PC-3 (cell line): ENCODE results near the gene VWA3B. TPM values are rescaled to one million over a fixed set of nuclear protein-coding genes. Genes with fewer than 3 reads are reported as not detected.
A peak's percentile ranks its signal among the peaks of the same experiment; 100 is the strongest.

Experiments used
- ATAC-seq: fragments of 200-7000 bp; cut with Tn5 transposase; 2 replicates; pipeline ENCODE4 v1.9.1; 2020; ENCODE audit warnings: mild to moderate bottlenecking, moderate library complexity
- BruUV-seq: library from RNA; stranded (reverse); fragments of 400-500 nt; replicated peaks from 2 replicates; lab custom pipeline; 2021; lab: Mats Ljungman, UMichigan
- CTCF ChIA-PET: fragments of 300-600 bp; sonication (Branson Sonifier 250); formaldehyde crosslinking; loops from one replicate; lab custom pipeline; 2022; ENCODE audit warnings: antibody characterized with exemption; lab: Charles Lee
- POLR2A ChIA-PET: fragments of 300-600 bp; sonication (Branson Sonifier 250); formaldehyde crosslinking; loops from one replicate; lab custom pipeline; 2022; ENCODE audit warnings: antibody characterized with exemption; ENCODE audit not compliant: unreplicated experiment; lab: Charles Lee
- DNase-seq: peaks from one replicate; pipeline ENCODE4 v3.0.0-alpha.2; 2015
- H2AFZ ChIP-seq: fragments of 300-600 bp; sonication (generic); 2 replicates; pipeline ENCODE4 v1.6.0; 2016; ENCODE audit warnings: antibody characterized with exemption, low read length
- H3F3A ChIP-seq: fragments of 300-600 bp; sonication (generic); one replicate; pipeline ENCODE4 v1.6.0; 2017; ENCODE audit warnings: antibody characterized with exemption, low read length, control low read depth, mild to moderate bottlenecking; ENCODE audit not compliant: unreplicated experiment
- H3K27ac ChIP-seq: fragments of 300-600 bp; sonication (generic); 2 replicates; pipeline ENCODE4 v1.5.1; 2016; ENCODE audit warnings: mild to moderate bottlenecking, low read length
- H3K27me3 ChIP-seq: fragments of 300-600 bp; sonication (generic); 2 replicates; pipeline ENCODE4 v1.6.1; 2016; ENCODE audit warnings: low read length, mixed read lengths
- H3K36me3 ChIP-seq: fragments of 300-600 bp; sonication (generic); 2 replicates; pipeline ENCODE4 v1.6.1; 2016; ENCODE audit warnings: low read depth, mixed run types, low read length, mixed read lengths
- H3K4me1 ChIP-seq: fragments of 300-600 bp; sonication (generic); 2 replicates; pipeline ENCODE4 v1.5.1; 2016; ENCODE audit warnings: low read length; ENCODE audit not compliant: insufficient read depth
- H3K4me2 ChIP-seq: fragments of 300-600 bp; sonication (generic); 2 replicates; pipeline ENCODE4 v1.6.0; 2016; ENCODE audit warnings: low read length
- H3K4me3 ChIP-seq: fragments of 300-600 bp; sonication (generic); 2 replicates; pipeline ENCODE4 v1.5.1; 2016; ENCODE audit warnings: mild to moderate bottlenecking, low read length, mixed read lengths
- H3K79me2 ChIP-seq: fragments of 300-600 bp; sonication (generic); 2 replicates; pipeline ENCODE4 v1.6.1; 2017; ENCODE audit warnings: low read length, mixed read lengths
- H3K9ac ChIP-seq: fragments of 300-600 bp; sonication (generic); 2 replicates; pipeline ENCODE4 v1.6.0; 2016; ENCODE audit warnings: mild to moderate bottlenecking, low read length
- H3K9me2 ChIP-seq: fragments of 300-600 bp; sonication (generic); replicated peaks from 2 replicates; pipeline ENCODE4 v1.6.1; 2016; ENCODE audit warnings: mixed run types, low read length, mixed read lengths
- H3K9me3 ChIP-seq: fragments of 300-600 bp; sonication (generic); 2 replicates; pipeline ENCODE4 v1.6.1; 2016; ENCODE audit warnings: low read length, mixed read lengths
- H4K20me1 ChIP-seq: fragments of 300-600 bp; sonication (generic); 2 replicates; pipeline ENCODE4 v1.6.1; 2016; ENCODE audit warnings: low read length, mixed read lengths
- CTCF ChIP-seq: fragments of 300-600 bp; sonication (generic); conservative IDR thresholded peaks from 2 replicates; pipeline ENCODE4 v1.5.1; 2017; ENCODE audit warnings: antibody characterized with exemption, low read depth, mild to moderate bottlenecking, low read length
- EZH2 ChIP-seq: fragments of 300-600 bp; sonication (generic); IDR thresholded peaks from one replicate; pipeline ENCODE4 v1.6.1; 2017; ENCODE audit warnings: antibody characterized with exemption, mild to moderate bottlenecking, low read length; ENCODE audit not compliant: unreplicated experiment
- EZH2phosphoT487 ChIP-seq: fragments of 300-600 bp; sonication (generic); IDR thresholded peaks from 2 replicates; pipeline ENCODE4 v1.6.1; 2018; ENCODE audit warnings: mild to moderate bottlenecking, antibody characterized with exemption, low read length, borderline replicate concordance
- intact Hi-C: fragments of 100-400 bp; cut with micrococcal nuclease; formaldehyde crosslinking; loops from 2 replicates; pipeline ENCODE4 v1.9.0; 2023
- total RNA-seq: library from RNA; depleted of rRNA; stranded (reverse); fragments of >200 nt; gene quantifications from 2 replicates; pipeline ENCODE4 v1.2.3, GENCODE V29; 2014

The VWA3B gene
- total RNA-seq, 1 experiment from 2014 or later = not detected

GRCh38 chr2:98087447-98088020 is 567 bp downstream of the VWA3B start:
- Histone ChIP-seq H3K9me2 (no peaks in the 10 kb centered on the region), H3F3A (no peaks in the 10 kb centered on the region), H3K79me2 (no peaks in the 10 kb centered on the region), H3K27ac (no peak overlapping the region), H3K4me2 (peak overlapping the region; percentile 82), H2AFZ (peak overlapping the region; percentile 86), H3K27me3 (no peaks in the 10 kb centered on the region), H3K9ac (no peak overlapping the region), H4K20me1 (no peaks in the 10 kb centered on the region), H3K36me3 (no peaks in the 10 kb centered on the region), H3K9me3 (no peaks in the 10 kb centered on the region), H3K4me3 (peak overlapping the region; percentile 70), H3K4me1 (peaks cover 9% of the 10 kb centered on the region; the same call in 1 of the 2 replicates)
- BruUV-seq = TSS peak; percentile 60
- no peak for DNase-seq
- ATAC-seq = no peak
- POLR2A ChIA-PET = interaction anchor here (0.6 kb wide), 1 partner anchor 356 kb away, joined by 18 read pairs; no protein-coding TSS in a partner anchor
- intact Hi-C loops = loop anchor here (10.0 kb wide), 1 partner anchor 93 kb away; the partner anchor contains the start of gene TMEM131
- TF ChIP-seq EZH2phosphoT487 = no peak
- TF ChIP-seq EZH2 = no peak
- no peak for TF ChIP-seq CTCF
- CTCF ChIA-PET = no interaction called here

- CTCF ChIA-PET = no interaction called here
- POLR2A ChIA-PET = interaction anchor here (0.6 to 0.7 kb wide), 2 partner anchors 99 to 355 kb away, joined by 3 to 18 read pairs; no protein-coding TSS in a partner anchor
- BruUV-seq = no TSS peak
- no peak overlapping the region for H3K9ac ChIP-seq
- H3K36me3 ChIP-seq = no peaks in the 10 kb centered on the region
- no peaks in the 10 kb centered on the region for H3K27me3 ChIP-seq
- no peak overlapping the region for H3K4me3 ChIP-seq
- no peak for DNase-seq
- H3K9me3 ChIP-seq = no peaks in the 10 kb centered on the region
- no peaks in the 10 kb centered on the region for H4K20me1 ChIP-seq
- peaks cover 9% of the 10 kb centered on the region; the same call in 1 of the 2 replicates for H3K4me1 ChIP-seq
- no peak for TF ChIP-seq EZH2
- no peak for TF ChIP-seq CTCF
- no peak for TF ChIP-seq EZH2phosphoT487
- intact Hi-C loops = loop anchor here (10.0 kb wide), 1 partner anchor 93 kb away; the partner anchor contains the start of gene TMEM131
- no peaks in the 10 kb centered on the region for H3K79me2 ChIP-seq
- H3K9me2 ChIP-seq = no peaks in the 10 kb centered on the region
- H3K4me2 ChIP-seq = no peak overlapping the region
- H3K27ac ChIP-seq = no peak overlapping the region
- no peak for ATAC-seq
- no peak overlapping the region for H2AFZ ChIP-seq
- H3F3A ChIP-seq = no peaks in the 10 kb centered on the region
These were observed 1.3 kb downstream of the VWA3B start for GRCh38 chr2:98088261-98088660.

GRCh38 chr2:98089941-98090340 is 3.0 kb downstream of the VWA3B start:
- no peaks in the 10 kb centered on the region for H3K9me3 ChIP-seq
- ChIA-PET CTCF (no interaction called here), POLR2A (no interaction called here)
- intact Hi-C loops = loop anchor here (10.0 kb wide), 1 partner anchor 95 kb away; the partner anchor contains the start of gene TMEM131
- DNase-seq = no peak
- no peak overlapping the region for H2AFZ ChIP-seq
- H3K79me2 ChIP-seq = no peaks in the 10 kb centered on the region
- BruUV-seq = no TSS peak
- no peaks in the 10 kb centered on the region for H3K36me3 ChIP-seq
- no peak overlapping the region for H3K27ac ChIP-seq
- H3F3A ChIP-seq = no peaks in the 10 kb centered on the region
- H4K20me1 ChIP-seq = no peaks in the 10 kb centered on the region
- TF ChIP-seq EZH2phosphoT487 (no peak), CTCF (no peak), EZH2 (no peak)
- no peak overlapping the region for H3K4me3 ChIP-seq
- no peaks in the 10 kb centered on the region for H3K27me3 ChIP-seq
- H3K9ac ChIP-seq = no peak overlapping the region
- H3K9me2 ChIP-seq = no peaks in the 10 kb centered on the region
- no peak for ATAC-seq
- no peak overlapping the region for H3K4me2 ChIP-seq
- peaks cover 9% of the 10 kb centered on the region; the same call in 1 of the 2 replicates for H3K4me1 ChIP-seq
